ENCODE data around the gene KDM3B. TPM values are rescaled to one million over a fixed set of nuclear protein-coding genes. Genes with fewer than 3 reads are reported as not detected.
A peak's percentile ranks its signal among the peaks of the same experiment; 100 is the strongest.

Gene KDM3B
- total and polyA plus RNA-seq, 9 of the 15 experiments (the other 6 are each of a cell fraction or from before 2014, with no cell fraction given) = 13.8 to 62.8 (median 41.9) TPM

- peak; percentile 74 for TF ChIP-seq CCNT2 (IDR thresholded peaks at IDR 0.05; ENCODE audit: borderline replicate concordance, extremely low read depth, insufficient read length, low read depth, low read length)
- TF ChIP-seq ZNF398 (CRISPR knock-in tag; IDR thresholded peaks at IDR 0.05) = no peak
- TF ChIP-seq POLR3A (IDR thresholded peaks at IDR 0.05; ENCODE audit: borderline replicate concordance, extremely low read depth, insufficient read depth, insufficient read length) = no peak
- no peak for TF ChIP-seq TRIM25 (IDR thresholded peaks at IDR 0.05; ENCODE audit: borderline replicate concordance)
- peak; percentile 17; the same call in 1 of the 2 replicates for TF ChIP-seq HCFC1 (IDR thresholded peaks at IDR 0.05; ENCODE audit: low read depth, low read length)
- TF ChIP-seq FOXJ2 (tag; IDR thresholded peaks at IDR 0.05) = peak; percentile 55; the same call in 1 of the 2 replicates
- TF ChIP-seq PRMT5 (CRISPR knock-in tag; IDR thresholded peaks at IDR 0.05) = no peak
- TF ChIP-seq HNRNPUL1 (IDR thresholded peaks at IDR 0.05; ENCODE audit: low read length) = peak; percentile 96
- no peak for TF ChIP-seq DIDO1 (tag; IDR thresholded peaks at IDR 0.05; ENCODE audit: low read depth)
- TF ChIP-seq POLR2AphosphoS2 (IDR thresholded peaks at IDR 0.05; ENCODE audit: low read length) = peak; percentile 98
- TF ChIP-seq ZNF174 (CRISPR knock-in tag; IDR thresholded peaks at IDR 0.05) = no peak
- TF ChIP-seq ZNF124 (CRISPR knock-in tag; IDR thresholded peaks at IDR 0.05) = no peak
- TF ChIP-seq MNT (conservative IDR thresholded peaks at IDR 0.05) = peak in 1 of 2 experiments; percentile 25; a peak in 1 of 4 replicates
- TF ChIP-seq ZKSCAN8 (CRISPR knock-in tag; IDR thresholded peaks at IDR 0.05) = no peak
- peak; percentile 96; the same call in 1 of the 2 replicates for TF ChIP-seq THRB (CRISPR knock-in tag; conservative IDR thresholded peaks at IDR 0.05)
- peak; percentile 85 for TF ChIP-seq TAF1 (IDR thresholded peaks at IDR 0.05; ENCODE audit: control insufficient read depth, extremely low read depth, insufficient read depth, low read length, severe bottlenecking)
- peak; percentile 68; the same call in 1 of the 2 replicates for TF ChIP-seq THAP12 (CRISPR knock-in tag; IDR thresholded peaks at IDR 0.05)
These were observed 117.2 kb downstream of the KDM3B start (continued) for GRCh38 chr5:138469540-138470321.
